Mesenchymal stem cell (in vitro differentiated cells and primary cell): ENCODE data around the gene EXOC6B.

ENCODE experiments used
- DNase-seq: peaks from one replicate; pipeline ENCODE4 v3.0.0-alpha.2; 2013
- H2AFZ ChIP-seq: one replicate; pipeline ENCODE4 v1.6.1; 2013; ENCODE audit warnings: low read depth, mild to moderate bottlenecking, control low read depth, inconsistent platforms, low read length, moderate library complexity
- H2AK5ac ChIP-seq: 2 replicates; pipeline ENCODE4 v1.6.1; 2013; ENCODE audit warnings: low read length, moderate library complexity, mild to moderate bottlenecking, inconsistent platforms; ENCODE audit not compliant: severe bottlenecking
- H2BK120ac ChIP-seq: one replicate; pipeline ENCODE4 v1.6.1; 2013; ENCODE audit warnings: low read depth, mild to moderate bottlenecking, inconsistent platforms, low read length, moderate library complexity
- H2BK12ac ChIP-seq, 2 experiments: one replicate each; pipeline ENCODE4 v1.6.1; 2013; ENCODE audit warnings: inconsistent platforms in 2 of 2, low read length in 2 of 2, mild to moderate bottlenecking in 2 of 2, moderate library complexity in 2 of 2, control low read depth in 1 of 2
- H2BK15ac ChIP-seq: one replicate; pipeline ENCODE4 v1.6.1; 2013; ENCODE audit warnings: mild to moderate bottlenecking, low read depth, inconsistent platforms; ENCODE audit not compliant: poor library complexity, severe bottlenecking
- H2BK5ac ChIP-seq: 2 replicates; pipeline ENCODE4 v1.6.1; 2013; ENCODE audit warnings: low read depth, mild to moderate bottlenecking, low read length, control low read depth, inconsistent platforms; ENCODE audit not compliant: poor library complexity, severe bottlenecking
- H3K14ac ChIP-seq, 2 experiments: one replicate each; pipeline ENCODE4 v1.6.1; 2013; ENCODE audit warnings: inconsistent platforms in 2 of 2, low read length in 2 of 2, control low read depth in 1 of 2, mild to moderate bottlenecking in 1 of 2, moderate library complexity in 1 of 2
- H3K18ac ChIP-seq, 2 experiments: one replicate each; pipeline ENCODE4 v1.6.1; 2013; ENCODE audit warnings: inconsistent platforms in 2 of 2, low read length in 2 of 2, control low read depth in 1 of 2, low read depth in 1 of 2, mild to moderate bottlenecking in 1 of 2
- H3K23ac ChIP-seq, 2 experiments: one replicate each; pipeline ENCODE4 v1.6.1; 2013; ENCODE audit warnings: inconsistent platforms in 2 of 2, low read length in 2 of 2, mild to moderate bottlenecking in 2 of 2, moderate library complexity in 2 of 2, control low read depth in 1 of 2
- H3K27ac ChIP-seq: 2 replicates; pipeline ENCODE4 v1.5.1; 2013; ENCODE audit warnings: mild to moderate bottlenecking, moderate library complexity, low read length, control low read depth, inconsistent platforms; ENCODE audit not compliant: poor library complexity, severe bottlenecking
- H3K27me3 ChIP-seq, 2 experiments: 2 replicates each; pipeline versions ENCODE4 v1.6.1 to v1.7.0; 2013; ENCODE audit warnings: low read length in 2 of 2, mild to moderate bottlenecking in 2 of 2, moderate library complexity in 2 of 2, control low read depth in 1 of 2, inconsistent platforms in 1 of 2; ENCODE audit not compliant: control insufficient read depth in 1 of 2, insufficient read depth in 1 of 2
- H3K36me3 ChIP-seq, 2 experiments: 2 replicates each; pipeline versions ENCODE4 v1.6.1 to v1.7.0; 2013; ENCODE audit warnings: low read length in 2 of 2, control low read depth in 1 of 2, inconsistent platforms in 1 of 2, low read depth in 1 of 2, mild to moderate bottlenecking in 1 of 2; ENCODE audit not compliant: insufficient read depth in 2 of 2, control insufficient read depth in 1 of 2
- H3K4ac ChIP-seq, 2 experiments: one replicate each; pipeline ENCODE4 v1.6.1; 2013; ENCODE audit warnings: inconsistent platforms in 2 of 2, low read length in 2 of 2, mild to moderate bottlenecking in 2 of 2, moderate library complexity in 2 of 2, control low read depth in 1 of 2, low read depth in 1 of 2
- H3K4me1 ChIP-seq: 2 replicates; pipeline ENCODE4 v1.6.1; 2013; ENCODE audit warnings: low read depth, low read length, control low read depth; ENCODE audit not compliant: control insufficient read depth, insufficient read depth
- H3K4me2 ChIP-seq: 2 replicates; pipeline ENCODE4 v1.6.1; 2013; ENCODE audit warnings: low read length, mild to moderate bottlenecking, inconsistent platforms; ENCODE audit not compliant: poor library complexity, severe bottlenecking
- H3K4me3 ChIP-seq, 2 experiments: 2 replicates each; pipeline versions ENCODE4 v1.5.1 to v1.7.0; 2013; ENCODE audit warnings: low read length in 2 of 2, mild to moderate bottlenecking in 2 of 2, control low read depth in 1 of 2, low read depth in 1 of 2; ENCODE audit not compliant: insufficient read depth in 1 of 2
- H3K79me1 ChIP-seq: replicated peaks from 2 replicates; pipeline ENCODE4 v1.6.1; 2013; ENCODE audit warnings: mild to moderate bottlenecking, control low read depth, low read length, inconsistent platforms; ENCODE audit not compliant: poor library complexity, severe bottlenecking
- H3K9ac ChIP-seq: 2 replicates; pipeline ENCODE4 v1.7.0; 2013; ENCODE audit warnings: mild to moderate bottlenecking, low read length, moderate library complexity
- H3K9me3 ChIP-seq: 2 replicates; pipeline ENCODE4 v1.7.0; 2013; ENCODE audit warnings: mild to moderate bottlenecking, low read length; ENCODE audit not compliant: control insufficient read depth
- H4K8ac ChIP-seq: one replicate; pipeline ENCODE4 v1.6.1; 2013; ENCODE audit warnings: inconsistent platforms, mild to moderate bottlenecking, low read length, moderate library complexity
- H4K91ac ChIP-seq: one replicate; pipeline ENCODE4 v1.6.1; 2013; ENCODE audit warnings: mild to moderate bottlenecking, low read length, inconsistent platforms
- WGBS: methylation state at CpG from one replicate; pipeline ENCODE4 v1.1.7; 2013; ENCODE audit warnings: mixed read lengths; 5-methylcytosine and 5-hydroxymethylcytosine counted together

EXOC6B gene

DNA sequence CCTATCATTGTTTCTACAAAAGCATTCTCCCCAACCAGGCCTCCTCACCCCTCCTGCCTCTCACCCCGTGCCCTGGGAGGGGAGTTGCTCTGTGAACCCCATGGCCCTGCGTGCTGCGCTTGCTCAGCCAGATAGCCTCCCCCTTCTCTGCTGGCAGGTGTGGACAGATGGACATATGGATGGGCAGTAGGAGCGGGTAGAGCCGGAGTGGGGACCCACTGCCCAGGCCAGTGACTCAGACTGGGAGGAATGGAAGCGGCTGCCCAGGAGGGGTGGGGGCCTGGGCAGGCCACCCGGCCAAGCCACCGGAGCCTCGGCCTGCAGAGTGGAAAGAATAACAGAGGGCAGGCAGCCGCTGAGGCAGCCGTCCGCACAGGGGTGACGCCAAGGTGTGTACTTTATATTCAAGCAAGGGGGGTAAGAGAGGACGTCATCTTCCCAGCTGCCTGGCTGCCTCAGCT, 686.9 kb downstream of the EXOC6B start:
- Histone ChIP-seq H2BK12ac (no peak overlapping the region), H2BK5ac (no peak overlapping the region), H3K14ac (no peak overlapping the region), H3K9ac (no peak overlapping the region), H3K23ac (no peak overlapping the region), H3K18ac (no peak overlapping the region), H3K4ac (no peak overlapping the region), H3K4me1 (peaks cover 38% of the 10 kb centered on the region), H3K9me3 (no peaks in the 10 kb centered on the region), H3K36me3 (peaks cover 4 to 16% of the 10 kb centered on the region in 2 experiments), H3K27me3 (peaks cover 0 to 14% of the 10 kb centered on the region in 2 experiments), H3K4me2 (no peak overlapping the region), H4K91ac (no peak overlapping the region), H3K79me1 (no peaks in the 10 kb centered on the region), H4K8ac (no peak overlapping the region), H2AFZ (no peak overlapping the region), H2AK5ac (no peak overlapping the region), H3K4me3 (no peak overlapping the region), H3K27ac (no peak overlapping the region), H2BK15ac (no peak overlapping the region), H2BK120ac (no peak overlapping the region)
- WGBS = 78% methylated on average over 14 of the region's 14 CpGs
- DNase-seq = no peak

DNA sequence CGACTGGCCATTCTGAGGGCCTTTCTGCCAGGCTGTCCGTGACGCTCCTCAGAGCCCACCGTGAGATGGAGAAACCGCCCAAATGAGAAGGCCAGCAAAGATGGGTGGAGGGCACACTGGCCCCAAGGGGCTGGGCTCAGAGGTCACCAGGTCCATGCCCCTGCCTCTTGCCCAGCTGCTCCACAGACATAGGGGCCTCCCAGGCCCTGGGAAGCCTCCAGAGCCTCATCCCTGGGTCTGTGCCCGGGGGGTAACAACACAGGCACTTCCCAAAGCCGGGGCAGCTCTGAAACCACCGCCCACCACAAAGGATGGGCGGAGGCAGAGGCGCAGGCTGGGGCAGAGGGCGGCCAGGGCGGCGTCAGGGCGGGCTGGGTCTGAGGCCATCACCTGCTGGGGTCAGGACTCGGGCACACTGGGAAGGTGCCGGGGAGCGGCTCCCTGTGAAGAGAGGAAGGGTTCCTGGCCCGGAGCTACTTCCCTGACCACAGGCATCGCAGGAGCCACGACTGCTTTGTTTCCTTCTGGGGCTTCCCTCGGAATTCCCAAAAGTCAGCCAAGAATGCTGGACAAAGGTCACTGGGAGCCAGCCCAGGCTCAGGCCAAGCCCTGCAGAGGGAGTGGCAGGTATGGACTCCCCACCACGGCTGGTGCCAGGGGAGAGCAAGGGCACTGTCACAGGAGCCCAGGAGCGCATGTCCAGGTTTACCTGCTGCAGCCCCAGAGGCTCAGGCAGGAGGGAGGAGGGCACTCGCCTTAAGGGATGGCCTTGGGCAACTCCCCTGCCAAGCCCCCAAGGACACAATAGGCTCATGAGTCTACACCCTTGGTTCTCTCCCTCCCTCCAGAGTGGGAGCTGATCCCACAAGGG, 687.6 kb downstream of the EXOC6B start:
- WGBS = 72% methylated on average over 24 of the region's 24 CpGs
- H3K4me2 ChIP-seq = no peak overlapping the region
- no peak overlapping the region for H4K8ac ChIP-seq
- H3K36me3 ChIP-seq = peaks cover 4 to 23% of the 10 kb centered on the region in 2 experiments
- H2BK15ac ChIP-seq = peak overlapping the region; percentile 21
- H3K9me3 ChIP-seq = no peaks in the 10 kb centered on the region
- no peak overlapping the region for H4K91ac ChIP-seq
- no peak overlapping the region for H3K4me3 ChIP-seq
- no peak overlapping the region for H2AK5ac ChIP-seq
- no peak overlapping the region for H2BK120ac ChIP-seq
- no peaks in the 10 kb centered on the region for H3K79me1 ChIP-seq
- H2BK5ac ChIP-seq = no peak overlapping the region
- no peak overlapping the region for H3K18ac ChIP-seq
- no peak overlapping the region for H3K14ac ChIP-seq
- DNase-seq = no peak
- no peak overlapping the region for H3K27ac ChIP-seq
- peaks cover 31% of the 10 kb centered on the region for H3K4me1 ChIP-seq
- H2AFZ ChIP-seq = no peak overlapping the region
- no peak overlapping the region for H3K4ac ChIP-seq
- H2BK12ac ChIP-seq = no peak overlapping the region
- H3K27me3 ChIP-seq = peaks cover 0 to 7% of the 10 kb centered on the region in 2 experiments
- no peak overlapping the region for H3K23ac ChIP-seq
- no peak overlapping the region for H3K9ac ChIP-seq

DNA sequence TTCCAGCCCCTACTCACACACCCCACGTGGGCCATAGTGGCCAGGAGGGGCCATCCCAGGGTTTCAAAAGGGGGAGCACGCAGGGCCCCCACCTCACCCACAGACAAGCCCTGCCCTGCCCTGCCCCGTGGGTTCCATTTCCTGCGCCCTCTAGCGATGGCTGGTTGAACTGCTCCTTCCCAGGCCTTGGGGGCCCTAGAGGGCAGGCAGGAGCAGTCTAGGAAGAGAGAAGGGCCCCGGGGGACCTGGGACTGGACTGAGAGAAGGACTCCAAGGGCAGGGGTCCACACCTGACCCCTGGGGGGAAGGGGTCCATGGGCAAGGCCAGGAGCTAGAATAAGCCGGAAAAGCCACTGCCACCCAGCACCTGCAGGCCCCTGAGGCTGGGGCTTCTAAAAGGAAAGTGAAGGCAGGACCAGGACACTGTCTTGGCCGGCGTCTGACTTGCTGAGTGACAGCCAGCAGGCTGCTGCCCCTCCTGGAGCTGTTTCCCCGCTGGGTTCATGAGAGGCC, 688.3 kb downstream of the EXOC6B start:
- Histone ChIP-seq H3K14ac (no peak overlapping the region), H4K91ac (no peak overlapping the region), H3K9ac (no peak overlapping the region), H2BK120ac (no peak overlapping the region), H3K4ac (no peak overlapping the region), H3K4me3 (no peak overlapping the region), H2BK12ac (no peak overlapping the region), H2BK15ac (peak overlapping the region; percentile 21), H3K18ac (no peak overlapping the region), H2BK5ac (no peak overlapping the region), H3K79me1 (no peaks in the 10 kb centered on the region), H4K8ac (no peak overlapping the region), H2AK5ac (no peak overlapping the region), H3K27ac (no peak overlapping the region), H3K27me3 (peaks cover 0 to 2% of the 10 kb centered on the region in 2 experiments), H3K4me1 (peaks cover 26% of the 10 kb centered on the region), H3K23ac (no peak overlapping the region), H3K9me3 (no peaks in the 10 kb centered on the region), H3K36me3 (peaks cover 4 to 30% of the 10 kb centered on the region in 2 experiments), H3K4me2 (no peak overlapping the region), H2AFZ (no peak overlapping the region)
- DNase-seq = peak; percentile 52
- WGBS = 23% methylated on average over 9 of the region's 10 CpGs

DNA sequence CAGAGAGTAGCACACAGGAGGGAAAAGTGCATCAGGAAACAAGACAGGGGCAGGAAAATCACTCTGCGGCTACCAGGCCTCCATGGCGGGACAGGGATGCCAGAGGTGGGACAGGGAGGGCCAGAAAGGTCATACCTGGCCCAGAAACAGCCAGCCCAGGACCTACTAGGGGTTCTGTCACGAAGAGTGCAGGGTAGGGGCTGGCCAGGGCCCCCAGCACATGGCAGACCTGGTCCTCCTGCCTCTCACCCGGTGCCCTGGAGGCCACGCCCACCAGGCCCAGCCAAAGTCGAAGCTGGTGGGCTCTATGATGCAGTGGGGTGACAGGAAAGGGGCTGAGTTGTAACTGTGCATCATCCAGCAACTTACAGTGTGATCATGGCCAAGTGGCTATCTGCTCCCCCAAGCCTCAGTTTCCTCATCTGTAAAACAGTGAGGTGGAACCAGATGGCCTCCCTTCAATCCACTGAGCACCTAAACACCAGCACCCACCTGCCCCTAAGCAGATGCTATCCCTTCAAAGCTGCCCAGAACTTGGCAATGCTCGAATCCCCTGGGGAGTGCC, 688.8 kb downstream of the EXOC6B start:
- Histone ChIP-seq H3K14ac (no peak overlapping the region), H2BK15ac (no peak overlapping the region), H3K27me3 (no peaks in the 10 kb centered on the region), H3K9me3 (no peaks in the 10 kb centered on the region), H3K4ac (no peak overlapping the region), H3K27ac (no peak overlapping the region), H2AK5ac (no peak overlapping the region), H2BK120ac (no peak overlapping the region), H3K36me3 (peaks cover 4 to 36% of the 10 kb centered on the region in 2 experiments), H2BK5ac (no peak overlapping the region), H4K8ac (no peak overlapping the region), H3K4me1 (peaks cover 26% of the 10 kb centered on the region), H3K9ac (no peak overlapping the region), H3K4me2 (no peak overlapping the region), H3K18ac (no peak overlapping the region), H4K91ac (no peak overlapping the region), H3K4me3 (no peak overlapping the region), H2BK12ac (no peak overlapping the region), H2AFZ (no peak overlapping the region), H3K79me1 (no peaks in the 10 kb centered on the region), H3K23ac (no peak overlapping the region)
- WGBS = 73% methylated on average over 5 of the region's 7 CpGs
- DNase-seq = no peak
